Lower lobe of right lung (tissue), 2 donors: ENCODE measurements around the gene BOK. TPM values are rescaled to one million over a fixed set of nuclear protein-coding genes. Genes with fewer than 3 reads are reported as not detected.

Experiments used
- ATAC-seq, 2 donors: fragments of 200-7000 bp; cut with Tn5 transposase; one replicate each; pipeline ENCODE4 v1.9.1; 2020 to 2022; ENCODE audit warnings: mild to moderate bottlenecking in 2 of 2, moderate library complexity in 2 of 2
- DNase-seq: peaks from one replicate; pipeline ENCODE4 v3.0.0-alpha.2; 2020
- H3K27ac ChIP-seq: fragments of 200-600 bp; one replicate; pipeline ENCODE4 v1.8.0; 2022
- H3K27me3 ChIP-seq: fragments of 200-600 bp; one replicate; pipeline ENCODE4 v1.8.0; 2022; ENCODE audit warnings: low read depth
- H3K36me3 ChIP-seq: fragments of 200-600 bp; one replicate; pipeline ENCODE4 v1.8.0; 2022; ENCODE audit warnings: mild to moderate bottlenecking
- H3K4me1 ChIP-seq: fragments of 200-600 bp; one replicate; pipeline ENCODE4 v1.8.0; 2022
- H3K4me3 ChIP-seq: fragments of 200-600 bp; one replicate; pipeline ENCODE4 v1.8.0; 2022; ENCODE audit warnings: mild to moderate bottlenecking
- H3K9me3 ChIP-seq: fragments of 200-600 bp; one replicate; pipeline ENCODE4 v1.8.0; 2022
- CTCF ChIP-seq: fragments of 200-600 bp; IDR thresholded peaks from one replicate; pipeline ENCODE4 v1.8.0; 2022; ENCODE audit warnings: antibody characterized with exemption, mild to moderate bottlenecking
- intact Hi-C: fragments of 100-400 bp; cut with DNase I; formaldehyde crosslinking; loops from one replicate; pipeline ENCODE4 v1.11.0; 2022
- total RNA-seq: library from RNA; stranded (reverse); fragmentation: NEBNext Ultra II Directional; extraction: Animal tissue kit (Norgen Biotek cat#: 25700); gene quantifications from one replicate; pipeline ENCODE4 v1.2.1, GENCODE V29; 2021
- donor health status: DM: no; HTN: yes; CAD: no; lungs with severe emphysema.

BOK gene
- total RNA-seq, 1 donor from 2014 or later: 44.2 TPM

GRCh38 chr2:241559323-241560161 is 997 bp downstream of the BOK start:
- TF ChIP-seq CTCF: no peak
- peak; percentile 65 to 68 for ATAC-seq
- peaks cover 5% of the 10 kb centered on the region for H3K9me3 ChIP-seq
- intact Hi-C loops: no loop called here
- DNase-seq: no peak
- peak overlapping the region; percentile 72 for H3K27ac ChIP-seq
- peaks cover 4% of the 10 kb centered on the region for H3K27me3 ChIP-seq
- peak overlapping the region; percentile 80 for H3K4me3 ChIP-seq
- H3K36me3 ChIP-seq: peaks cover 8% of the 10 kb centered on the region
- H3K4me1 ChIP-seq: peaks cover 37% of the 10 kb centered on the region

GRCh38 chr2:241560162-241560882 is 1.8 kb downstream of the BOK start:
- no peak for TF ChIP-seq CTCF
- intact Hi-C loops: no loop called here
- Histone ChIP-seq H3K36me3 (peaks cover 8% of the 10 kb centered on the region), H3K4me3 (peak overlapping the region; percentile 80), H3K9me3 (peaks cover 5% of the 10 kb centered on the region), H3K27me3 (peaks cover 4% of the 10 kb centered on the region), H3K27ac (peak overlapping the region; percentile 3), H3K4me1 (peaks cover 37% of the 10 kb centered on the region)
- ATAC-seq: no peak
- no peak for DNase-seq

GRCh38 chr2:241560883-241561474 is 2.4 kb downstream of the BOK start:
- Histone ChIP-seq H3K27ac (no peak overlapping the region), H3K36me3 (peaks cover 8% of the 10 kb centered on the region), H3K4me1 (peaks cover 37% of the 10 kb centered on the region), H3K9me3 (peaks cover 5% of the 10 kb centered on the region), H3K4me3 (peak overlapping the region; percentile 80), H3K27me3 (peaks cover 4% of the 10 kb centered on the region)
- DNase-seq (no peak), ATAC-seq (no peak)
- intact Hi-C loops: no loop called here
- TF ChIP-seq CTCF: no peak

GRCh38 chr2:241561832-241562231 is 3.3 kb downstream of the BOK start:
- intact Hi-C loops: no loop called here
- TF ChIP-seq CTCF: no peak
- DNase-seq (peak; percentile 79), ATAC-seq (peak; percentile 66 to 77)
- H3K27me3 ChIP-seq: peaks cover 4% of the 10 kb centered on the region
- H3K9me3 ChIP-seq: peaks cover 2% of the 10 kb centered on the region
- H3K4me3 ChIP-seq: no peak overlapping the region
- H3K27ac ChIP-seq: no peak overlapping the region
- peaks cover 8% of the 10 kb centered on the region for H3K36me3 ChIP-seq
- peaks cover 37% of the 10 kb centered on the region for H3K4me1 ChIP-seq

- no peak for TF ChIP-seq CTCF
- DNase-seq: peak; percentile 52
- H3K27ac ChIP-seq: no peak overlapping the region
- H3K9me3 ChIP-seq: no peaks in the 10 kb centered on the region
- peaks cover 8% of the 10 kb centered on the region for H3K36me3 ChIP-seq
- intact Hi-C loops: no loop called here
- peaks cover 4% of the 10 kb centered on the region for H3K27me3 ChIP-seq
- no peak overlapping the region for H3K4me3 ChIP-seq
- ATAC-seq: no peak
- H3K4me1 ChIP-seq: peaks cover 37% of the 10 kb centered on the region
Measured at GRCh38 chr2:241562269-241562891, 3.8 kb downstream of the BOK start.
